Mesendoderm (in vitro differentiated cells): Measurements from ENCODE around the gene LDLRAD4.

Experiments used
- DNase-seq: peaks from one replicate; pipeline ENCODE4 v3.0.0; 2013
- H2AK5ac ChIP-seq: 2 replicates; pipeline ENCODE4 v1.6.1; 2013; ENCODE audit warnings: low read length, inconsistent platforms
- H2BK120ac ChIP-seq: 2 replicates; pipeline ENCODE4 v1.6.1; 2013; ENCODE audit warnings: low read depth, mild to moderate bottlenecking, low read length, moderate library complexity, mixed read lengths
- H2BK15ac ChIP-seq: replicated peaks from 2 replicates; pipeline ENCODE4 v1.6.1; 2013; ENCODE audit warnings: low read depth, mild to moderate bottlenecking, moderate library complexity
- H2BK5ac ChIP-seq: 2 replicates; pipeline ENCODE4 v1.6.1; 2013; ENCODE audit warnings: low read length, inconsistent platforms
- H3K18ac ChIP-seq: 2 replicates; pipeline ENCODE4 v1.6.1; 2013; ENCODE audit warnings: mild to moderate bottlenecking, low read length, mixed read lengths
- H3K23ac ChIP-seq: one replicate; pipeline ENCODE4 v1.6.1; 2013; ENCODE audit warnings: low read length
- H3K27ac ChIP-seq: 2 replicates; pipeline ENCODE4 v1.5.1; 2013; ENCODE audit warnings: low read depth, mild to moderate bottlenecking, inconsistent platforms, low read length, moderate library complexity
- H3K27me3 ChIP-seq: 2 replicates; pipeline ENCODE4 v1.6.1; 2013; ENCODE audit warnings: low read length, control low read depth, mild to moderate bottlenecking, inconsistent platforms; ENCODE audit not compliant: insufficient read depth, poor library complexity
- H3K36me3 ChIP-seq: 2 replicates; pipeline ENCODE4 v1.6.1; 2013; ENCODE audit warnings: low read length, inconsistent platforms; ENCODE audit not compliant: control insufficient read depth, insufficient read depth
- H3K4ac ChIP-seq: one replicate; pipeline ENCODE4 v1.6.1; 2013; ENCODE audit warnings: low read depth, mild to moderate bottlenecking, low read length, moderate library complexity
- H3K4me1 ChIP-seq: 2 replicates; pipeline ENCODE4 v1.6.1; 2013; ENCODE audit warnings: low read depth, low read length, inconsistent platforms; ENCODE audit not compliant: control insufficient read depth
- H3K4me2 ChIP-seq: 2 replicates; pipeline ENCODE4 v1.6.1; 2013; ENCODE audit warnings: low read length
- H3K4me3 ChIP-seq: 2 replicates; pipeline ENCODE4 v1.5.1; 2013; ENCODE audit warnings: mild to moderate bottlenecking, low read length
- H3K56ac ChIP-seq: one replicate; pipeline ENCODE4 v1.6.1; 2013; ENCODE audit warnings: low read length
- H3K79me1 ChIP-seq: 2 replicates; pipeline ENCODE4 v1.6.1; 2013; ENCODE audit warnings: low read length, inconsistent platforms
- H3K79me2 ChIP-seq: 2 replicates; pipeline ENCODE4 v1.6.1; 2013; ENCODE audit warnings: mild to moderate bottlenecking, low read length; ENCODE audit not compliant: control insufficient read depth, insufficient read depth
- H3K9ac ChIP-seq: 2 replicates; pipeline ENCODE4 v1.6.1; 2013; ENCODE audit warnings: low read length, inconsistent platforms
- H4K5ac ChIP-seq: one replicate; pipeline ENCODE4 v1.6.1; 2013; ENCODE audit warnings: low read length
- H4K8ac ChIP-seq: one replicate; pipeline ENCODE4 v1.6.1; 2013; ENCODE audit warnings: low read depth, mild to moderate bottlenecking, control low read depth, low read length, moderate library complexity
- WGBS: extraction: QIAGEN DNeasy Blood & Tissue Kit; methylation state at CpG from one replicate; pipeline ENCODE4 v1.1.7; 2013; ENCODE audit warnings: low lambda C conversion rate, missing lambda C conversion rate; ENCODE audit not compliant: insufficient coverage; ENCODE audit errors: extremely low coverage; 5-methylcytosine and 5-hydroxymethylcytosine counted together

The LDLRAD4 gene

GRCh38 chr18:13452388-13452811 is 233.8 kb downstream of the LDLRAD4 start:
- H2BK5ac ChIP-seq: peak overlapping the region; percentile 17
- H3K56ac ChIP-seq: peak overlapping the region; percentile 54
- no peak overlapping the region for H4K5ac ChIP-seq
- H3K9ac ChIP-seq: no peak overlapping the region
- H3K18ac ChIP-seq: no peak overlapping the region
- no peaks in the 10 kb centered on the region for H3K27me3 ChIP-seq
- H3K4me3 ChIP-seq: no peak overlapping the region
- H3K4me2 ChIP-seq: no peak overlapping the region
- DNase-seq: peak; percentile 81
- H3K4me1 ChIP-seq: peaks cover 16% of the 10 kb centered on the region
- H3K79me2 ChIP-seq: no peaks in the 10 kb centered on the region
- H2BK15ac ChIP-seq: no peak overlapping the region
- no peak overlapping the region for H2AK5ac ChIP-seq
- no peaks in the 10 kb centered on the region for H3K36me3 ChIP-seq
- H2BK120ac ChIP-seq: no peak overlapping the region
- H3K27ac ChIP-seq: no peak overlapping the region
- H4K8ac ChIP-seq: no peak overlapping the region
- H3K23ac ChIP-seq: no peak overlapping the region
- no peaks in the 10 kb centered on the region for H3K79me1 ChIP-seq
- no peak overlapping the region for H3K4ac ChIP-seq
- no CpG with 5 or more reads among the region's 8 CpGs for WGBS

GRCh38 chr18:13452871-13453680 is 234.5 kb downstream of the LDLRAD4 start:
- Histone ChIP-seq H2AK5ac (no peak overlapping the region), H3K4me3 (no peak overlapping the region), H3K27ac (no peak overlapping the region), H3K27me3 (no peaks in the 10 kb centered on the region), H3K79me1 (no peaks in the 10 kb centered on the region), H3K9ac (no peak overlapping the region), H4K5ac (no peak overlapping the region), H3K23ac (no peak overlapping the region), H3K56ac (no peak overlapping the region), H4K8ac (no peak overlapping the region), H2BK15ac (no peak overlapping the region), H3K79me2 (no peaks in the 10 kb centered on the region), H3K4ac (no peak overlapping the region), H2BK5ac (no peak overlapping the region), H3K18ac (no peak overlapping the region), H3K4me1 (peaks cover 16% of the 10 kb centered on the region), H2BK120ac (no peak overlapping the region), H3K4me2 (no peak overlapping the region), H3K36me3 (no peaks in the 10 kb centered on the region)
- WGBS: no CpG with 5 or more reads among the region's 21 CpGs
- DNase-seq: peak; percentile 66

- H3K4ac ChIP-seq: no peak overlapping the region
- H3K27me3 ChIP-seq: no peaks in the 10 kb centered on the region
- H3K4me1 ChIP-seq: peaks cover 16% of the 10 kb centered on the region
- no peak for DNase-seq
- H2BK120ac ChIP-seq: no peak overlapping the region
- H3K18ac ChIP-seq: no peak overlapping the region
- WGBS: no CpG with 5 or more reads among the region's 18 CpGs
- no peak overlapping the region for H3K4me3 ChIP-seq
- H4K5ac ChIP-seq: no peak overlapping the region
- H3K27ac ChIP-seq: no peak overlapping the region
- no peaks in the 10 kb centered on the region for H3K79me2 ChIP-seq
- H3K9ac ChIP-seq: no peak overlapping the region
- no peak overlapping the region for H3K23ac ChIP-seq
- no peak overlapping the region for H2BK15ac ChIP-seq
- no peak overlapping the region for H3K4me2 ChIP-seq
- no peak overlapping the region for H3K56ac ChIP-seq
- no peak overlapping the region for H4K8ac ChIP-seq
- H3K36me3 ChIP-seq: no peaks in the 10 kb centered on the region
- H3K79me1 ChIP-seq: no peaks in the 10 kb centered on the region
- no peak overlapping the region for H2BK5ac ChIP-seq
- no peak overlapping the region for H2AK5ac ChIP-seq
These were observed 235.2 kb downstream of the LDLRAD4 start for GRCh38 chr18:13453714-13454113.

- Histone ChIP-seq H3K79me2 (no peaks in the 10 kb centered on the region), H3K79me1 (no peaks in the 10 kb centered on the region), H4K5ac (no peak overlapping the region), H3K36me3 (no peaks in the 10 kb centered on the region), H2BK120ac (no peak overlapping the region), H3K56ac (no peak overlapping the region), H3K23ac (no peak overlapping the region), H3K18ac (no peak overlapping the region), H3K4ac (no peak overlapping the region), H3K4me3 (no peak overlapping the region), H3K4me1 (peaks cover 16% of the 10 kb centered on the region), H2BK15ac (no peak overlapping the region), H3K27ac (no peak overlapping the region), H2AK5ac (no peak overlapping the region), H3K9ac (no peak overlapping the region), H3K4me2 (no peak overlapping the region), H3K27me3 (no peaks in the 10 kb centered on the region), H4K8ac (no peak overlapping the region), H2BK5ac (no peak overlapping the region)
- DNase-seq: no peak
- no CpG with 5 or more reads among the region's 12 CpGs for WGBS
These were observed 236.0 kb downstream of the LDLRAD4 start for GRCh38 chr18:13454363-13455150.

- Histone ChIP-seq H3K36me3 (no peaks in the 10 kb centered on the region), H4K5ac (no peak overlapping the region), H2BK5ac (no peak overlapping the region), H2BK120ac (no peak overlapping the region), H2BK15ac (no peak overlapping the region), H3K27ac (no peak overlapping the region), H3K4ac (no peak overlapping the region), H3K4me3 (no peak overlapping the region), H3K18ac (no peak overlapping the region), H4K8ac (no peak overlapping the region), H3K9ac (no peak overlapping the region), H3K4me1 (peaks cover 16% of the 10 kb centered on the region), H3K56ac (no peak overlapping the region), H3K23ac (no peak overlapping the region), H3K27me3 (no peaks in the 10 kb centered on the region), H3K79me1 (no peaks in the 10 kb centered on the region), H3K4me2 (no peak overlapping the region), H3K79me2 (no peaks in the 10 kb centered on the region), H2AK5ac (no peak overlapping the region)
- no peak for DNase-seq
- no CpG with 5 or more reads among the region's 6 CpGs for WGBS
These were observed 236.9 kb downstream of the LDLRAD4 start for GRCh38 chr18:13455471-13455870.
